Measurements from ENCODE around the gene FAM227A.
"Not testable (repeated sequence)": the region's sequence is repeated elsewhere in the genome, so short reads cannot be mapped to it uniquely, and the experiment has no call there.

Gene FAM227A

DNA sequence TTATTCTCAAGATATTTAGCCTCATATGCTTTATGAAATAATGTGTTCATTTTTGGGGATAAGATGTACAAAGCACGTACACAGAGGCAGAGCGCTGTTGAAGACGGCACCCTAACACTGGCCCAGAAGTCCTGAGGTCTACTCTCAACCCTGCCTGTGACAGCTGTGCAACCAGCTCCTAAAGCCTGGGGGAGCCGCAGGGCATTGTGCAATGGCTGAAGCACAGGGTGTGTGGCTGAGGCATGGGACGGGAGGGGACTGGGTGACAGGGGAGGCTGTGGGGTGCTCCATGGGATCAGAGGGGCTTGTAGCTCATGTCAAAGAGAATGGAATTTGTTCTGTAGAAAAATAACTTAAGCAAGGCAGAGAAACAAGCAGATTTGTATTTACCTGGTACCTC, 27.7 kb downstream of the FAM227A start:
- Histone ChIP-seq H3K9me3 (no peaks in the 10 kb centered on the region), H3K4me3 (no peak overlapping the region), H3K27ac (no peak overlapping the region), H3K4me1 (no peaks in the 10 kb centered on the region), H3K36me3 (no peaks in the 10 kb centered on the region), H3K27me3 (no peaks in the 10 kb centered on the region)
- TF ChIP-seq, protein P1, sequence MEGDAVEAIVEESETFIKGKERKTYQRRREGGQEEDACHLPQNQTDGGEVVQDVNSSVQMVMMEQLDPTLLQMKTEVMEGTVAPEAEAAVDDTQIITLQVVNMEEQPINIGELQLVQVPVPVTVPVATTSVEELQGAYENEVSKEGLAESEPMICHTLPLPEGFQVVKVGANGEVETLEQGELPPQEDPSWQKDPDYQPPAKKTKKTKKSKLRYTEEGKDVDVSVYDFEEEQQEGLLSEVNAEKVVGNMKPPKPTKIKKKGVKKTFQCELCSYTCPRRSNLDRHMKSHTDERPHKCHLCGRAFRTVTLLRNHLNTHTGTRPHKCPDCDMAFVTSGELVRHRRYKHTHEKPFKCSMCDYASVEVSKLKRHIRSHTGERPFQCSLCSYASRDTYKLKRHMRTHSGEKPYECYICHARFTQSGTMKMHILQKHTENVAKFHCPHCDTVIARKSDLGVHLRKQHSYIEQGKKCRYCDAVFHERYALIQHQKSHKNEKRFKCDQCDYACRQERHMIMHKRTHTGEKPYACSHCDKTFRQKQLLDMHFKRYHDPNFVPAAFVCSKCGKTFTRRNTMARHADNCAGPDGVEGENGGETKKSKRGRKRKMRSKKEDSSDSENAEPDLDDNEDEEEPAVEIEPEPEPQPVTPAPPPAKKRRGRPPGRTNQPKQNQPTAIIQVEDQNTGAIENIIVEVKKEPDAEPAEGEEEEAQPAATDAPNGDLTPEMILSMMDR (IDR thresholded peaks at IDR 0.05), result no peak
- DNase-seq, result no peak
- intact Hi-C loops (cut with DNase I; ENCODE audit: low total_unique reads), result no loop called here

DNA sequence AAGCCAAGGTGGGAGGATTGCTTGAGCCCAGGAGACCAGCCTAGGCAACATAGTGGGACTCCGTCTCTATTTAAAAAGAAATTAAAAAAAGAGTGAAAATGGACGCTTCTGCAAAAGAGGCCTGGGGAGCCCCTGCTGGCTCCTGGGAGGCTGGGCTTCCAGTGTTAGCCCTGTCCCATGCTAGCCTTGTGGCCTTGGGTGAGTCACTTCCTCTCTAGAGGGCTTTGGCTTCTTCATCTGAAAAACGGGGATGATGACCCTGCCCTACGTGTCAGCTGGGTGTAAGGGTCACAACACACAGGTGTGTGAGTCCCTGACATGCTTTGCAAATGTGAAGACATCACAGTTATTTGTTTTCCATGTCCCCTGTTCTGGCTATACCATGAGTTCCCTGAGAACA, 32.8 kb downstream of the FAM227A start:
- no peak for DNase-seq
- no peaks in the 10 kb centered on the region for H3K4me1 ChIP-seq
- intact Hi-C loops (cut with DNase I; ENCODE audit: low total_unique reads), result no loop called here
- H3K36me3 ChIP-seq, result no peaks in the 10 kb centered on the region
- H3K27me3 ChIP-seq, result no peaks in the 10 kb centered on the region
- no peak overlapping the region for H3K4me3 ChIP-seq
- TF ChIP-seq, protein P1 (IDR thresholded peaks at IDR 0.05), result no peak
- no peak overlapping the region for H3K27ac ChIP-seq
- no peaks in the 10 kb centered on the region for H3K9me3 ChIP-seq

DNA sequence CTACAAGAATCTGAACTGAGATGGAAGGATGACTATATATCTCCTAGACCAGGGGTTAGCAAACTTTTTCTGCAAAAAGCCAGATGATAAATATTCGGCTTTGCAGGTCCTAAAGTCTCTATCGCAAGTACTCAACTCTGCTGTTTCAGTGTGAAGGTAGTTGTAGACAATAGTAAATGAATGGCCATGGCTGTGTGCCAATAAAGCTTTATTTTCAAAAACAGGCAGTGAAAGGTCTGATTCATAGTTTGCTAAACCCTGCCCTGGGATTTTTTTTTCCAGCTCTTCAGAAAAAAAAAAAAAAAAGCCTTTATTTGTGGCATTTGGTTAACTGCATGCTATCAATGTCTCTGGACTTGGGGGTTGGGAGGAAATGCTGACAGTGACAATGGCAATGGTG, 37.5 kb downstream of the FAM227A start:
- Histone ChIP-seq H3K4me3 (no peak overlapping the region), H3K9me3 (no peaks in the 10 kb centered on the region), H3K27me3 (no peaks in the 10 kb centered on the region), H3K27ac (no peak overlapping the region), H3K36me3 (no peaks in the 10 kb centered on the region), H3K4me1 (no peaks in the 10 kb centered on the region)
- intact Hi-C loops (cut with DNase I; ENCODE audit: low total_unique reads), result no loop called here
- TF ChIP-seq, protein P1 (IDR thresholded peaks at IDR 0.05), result no peak
- DNase-seq, result no peak

- H3K9me3 ChIP-seq, result no peaks in the 10 kb centered on the region
- TF ChIP-seq, protein P1 (IDR thresholded peaks at IDR 0.05), result no peak
- no peaks in the 10 kb centered on the region for H3K27me3 ChIP-seq
- intact Hi-C loops (cut with DNase I; ENCODE audit: low total_unique reads), result no loop called here
- H3K27ac ChIP-seq, result no peak overlapping the region
- H3K36me3 ChIP-seq, result no peaks in the 10 kb centered on the region
- DNase-seq, result no peak
- no peaks in the 10 kb centered on the region for H3K4me1 ChIP-seq
- H3K4me3 ChIP-seq, result no peak overlapping the region
Measured at GRCh38 chr22:38618258-38618657, 37.9 kb downstream of the FAM227A start.

- H3K36me3 ChIP-seq; intact Hi-C loops (cut with DNase I; ENCODE audit: low total_unique reads); H3K9me3 ChIP-seq; H3K27me3 ChIP-seq; H3K27ac ChIP-seq; DNase-seq; H3K4me1 ChIP-seq; H3K4me3 ChIP-seq: not testable (repeated sequence)
Measured at GRCh38 chr22:38615064-38615405, 41.2 kb downstream of the FAM227A start.

GRCh38 chr22:38614332-38615063, 41.7 kb downstream of the FAM227A start:
- Histone ChIP-seq H3K9me3 (no peaks in the 10 kb centered on the region), H3K36me3 (no peaks in the 10 kb centered on the region), H3K27me3 (no peaks in the 10 kb centered on the region), H3K4me3 (no peak overlapping the region), H3K4me1 (no peaks in the 10 kb centered on the region), H3K27ac (no peak overlapping the region)
- DNase-seq, result no peak
- intact Hi-C loops (cut with DNase I; ENCODE audit: low total_unique reads), result no loop called here
- TF ChIP-seq, protein P1 (IDR thresholded peaks at IDR 0.05), result no peak
